ENCODE results near the gene NOTCH1.

The NOTCH1 gene

DNA sequence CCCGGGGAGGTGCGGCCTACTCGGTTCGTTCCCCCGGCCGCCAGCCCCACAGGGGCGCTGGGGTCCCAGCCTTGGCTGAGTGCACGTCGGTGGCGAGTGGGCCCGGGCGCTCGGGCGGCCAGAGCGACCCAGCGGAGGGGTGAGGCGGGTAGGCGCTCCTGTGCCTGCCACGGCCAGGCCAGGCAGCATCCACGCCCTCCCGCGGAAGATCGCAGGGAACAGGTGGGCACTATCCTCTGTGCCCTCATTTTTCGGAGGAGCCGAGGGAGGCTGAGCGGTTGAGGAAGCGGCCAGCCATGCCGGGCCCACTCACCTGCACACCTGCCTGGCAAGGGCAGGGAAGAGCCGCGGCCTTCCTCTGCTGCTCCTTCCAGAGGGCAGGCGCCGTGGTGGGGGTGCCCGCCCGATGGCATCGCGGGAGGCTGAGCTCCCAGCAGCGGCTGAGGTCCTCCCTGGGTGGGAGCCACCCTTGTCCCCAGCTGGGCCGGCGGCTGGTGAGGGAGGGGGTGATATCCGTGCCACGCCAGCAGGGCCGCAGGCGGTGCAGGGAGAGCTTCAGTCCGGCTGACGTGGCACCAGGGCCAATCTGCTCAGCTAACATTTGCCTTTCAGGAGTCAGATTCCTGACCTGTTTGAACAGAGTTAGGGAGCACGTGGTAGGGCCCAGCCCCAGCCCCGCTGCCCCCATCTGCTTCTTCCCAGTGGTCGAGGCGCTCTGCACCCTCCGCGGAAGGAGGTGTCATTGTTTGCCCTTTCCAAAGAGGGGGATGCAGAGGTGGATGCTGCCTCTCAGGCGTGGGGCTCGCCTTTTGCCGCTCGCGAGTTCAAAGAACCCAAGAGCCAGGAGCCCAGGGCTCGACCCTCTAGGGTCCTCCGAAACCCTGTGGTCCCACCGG lies 61.4 kb downstream of the NOTCH1 start:
- no peak for DNase-seq (ENCODE audit: low spot score)

DNA sequence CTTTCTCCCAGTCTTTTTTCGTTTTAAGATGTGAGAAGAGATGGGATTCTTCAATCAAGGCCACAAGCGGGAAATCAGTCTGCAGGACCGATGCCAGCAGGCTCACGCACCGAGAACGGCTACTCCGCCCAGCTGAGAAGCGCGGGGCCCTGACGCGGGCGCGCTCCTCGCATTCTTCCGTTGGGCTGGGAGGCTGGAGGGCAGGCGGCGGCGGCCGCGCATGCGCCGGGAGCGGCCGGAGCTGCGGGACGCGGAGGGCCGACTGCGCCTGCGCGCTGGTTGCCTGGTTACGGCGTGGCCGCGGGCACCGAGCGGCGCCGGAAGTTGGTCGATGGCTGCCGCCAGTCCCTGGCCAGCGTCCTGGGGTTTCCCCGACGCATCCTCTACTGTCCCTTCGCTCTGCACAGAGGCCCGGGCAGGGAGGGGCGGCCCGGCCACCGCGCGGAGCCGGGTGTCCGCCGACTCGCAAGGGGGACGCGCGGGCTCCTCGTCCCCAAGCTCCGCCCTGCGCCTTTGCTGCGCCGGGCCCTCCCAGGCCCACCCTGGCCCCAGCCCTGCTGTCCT lies 62.2 kb downstream of the NOTCH1 start:
- peak; percentile 96 for DNase-seq (ENCODE audit: low spot score)

DNA sequence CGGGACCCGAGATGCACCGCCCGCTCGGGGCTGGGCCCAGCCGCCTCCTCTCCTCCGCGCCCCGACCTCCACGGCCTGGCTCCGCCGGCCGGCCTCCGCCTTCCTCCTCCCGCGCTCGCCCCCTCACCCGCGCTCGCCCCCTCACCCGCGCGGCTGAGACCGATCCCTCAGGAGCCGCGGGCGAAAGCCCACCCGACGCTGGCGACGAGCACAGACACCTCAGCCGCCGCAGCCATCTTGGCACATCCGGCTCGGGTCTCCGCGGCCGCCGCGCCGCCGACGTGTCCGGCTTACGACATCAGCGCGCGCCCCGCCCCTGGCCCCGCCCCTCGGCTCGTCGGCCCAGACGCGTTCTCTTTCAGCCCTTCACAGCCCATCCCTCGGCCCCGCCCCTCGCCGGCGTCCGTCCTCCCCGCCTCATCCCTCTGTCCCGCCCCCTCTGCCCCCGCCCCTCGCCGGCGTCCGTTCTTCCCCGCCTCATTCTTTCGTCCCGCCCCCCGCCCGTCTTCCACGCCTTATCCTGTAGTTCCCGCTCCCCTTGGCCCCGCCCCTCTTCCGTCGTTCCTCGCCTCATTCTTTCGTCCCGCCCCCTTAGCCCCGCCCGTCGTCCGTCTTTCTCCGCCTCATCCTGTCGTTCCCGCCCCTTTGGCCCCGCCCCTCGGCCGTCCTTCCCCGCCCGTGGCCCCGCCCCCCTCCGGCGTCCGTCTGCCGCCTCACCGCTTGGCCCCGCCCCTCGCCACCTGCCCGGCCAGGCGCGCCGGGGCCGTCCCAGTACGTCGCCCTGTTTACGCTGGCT lies 62.9 kb downstream of the NOTCH1 start, which contains the start of gene SEC16A:
Gene SEC16A, minus strand, starts transcription at position 248 of the 796 bp plus-strand sequence. CDS start 5,425 bp downstream, outside the sequence.
- peak; percentile 99 for DNase-seq (ENCODE audit: low spot score)

DNA sequence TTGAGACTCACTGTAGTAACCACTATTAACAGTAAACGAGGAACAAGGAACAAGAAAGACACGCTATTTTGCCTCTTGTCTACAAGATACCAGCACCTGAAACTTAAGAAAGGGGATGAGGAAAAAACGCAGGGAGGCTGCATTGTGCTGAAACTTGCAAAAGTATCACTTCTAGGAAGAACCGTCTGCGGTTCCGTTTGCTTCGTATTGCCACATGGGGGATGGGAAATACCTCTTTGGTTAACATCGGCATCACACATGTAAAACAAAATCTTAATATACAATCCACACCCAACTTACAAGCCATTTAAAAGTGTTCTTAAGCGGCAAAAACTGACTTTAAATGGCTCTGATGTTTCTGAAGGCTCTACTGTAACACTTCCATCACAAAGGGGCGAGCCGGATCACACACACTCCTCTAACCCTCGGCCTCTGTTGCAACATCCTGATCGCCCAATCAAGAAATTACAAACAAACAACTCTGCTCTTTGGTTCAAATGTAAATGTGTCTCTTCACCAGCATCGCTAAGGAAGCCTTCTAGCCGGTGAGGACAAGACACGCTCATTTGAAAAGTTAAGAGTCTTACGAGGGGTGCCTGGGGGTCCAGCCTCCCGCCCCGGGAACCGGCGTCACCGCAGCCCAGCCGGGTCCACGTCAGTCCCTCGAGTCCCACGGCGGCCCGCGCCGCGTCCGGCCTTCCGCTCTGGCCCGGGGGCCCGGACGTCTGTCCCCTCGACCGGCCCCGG lies 63.6 kb downstream of the NOTCH1 start:
- DNase-seq (ENCODE audit: low spot score), result no peak

- no peak for DNase-seq (ENCODE audit: low spot score)
Observed at GRCh38 chr9:136481558-136481957, 64.3 kb downstream of the NOTCH1 start.

DNA sequence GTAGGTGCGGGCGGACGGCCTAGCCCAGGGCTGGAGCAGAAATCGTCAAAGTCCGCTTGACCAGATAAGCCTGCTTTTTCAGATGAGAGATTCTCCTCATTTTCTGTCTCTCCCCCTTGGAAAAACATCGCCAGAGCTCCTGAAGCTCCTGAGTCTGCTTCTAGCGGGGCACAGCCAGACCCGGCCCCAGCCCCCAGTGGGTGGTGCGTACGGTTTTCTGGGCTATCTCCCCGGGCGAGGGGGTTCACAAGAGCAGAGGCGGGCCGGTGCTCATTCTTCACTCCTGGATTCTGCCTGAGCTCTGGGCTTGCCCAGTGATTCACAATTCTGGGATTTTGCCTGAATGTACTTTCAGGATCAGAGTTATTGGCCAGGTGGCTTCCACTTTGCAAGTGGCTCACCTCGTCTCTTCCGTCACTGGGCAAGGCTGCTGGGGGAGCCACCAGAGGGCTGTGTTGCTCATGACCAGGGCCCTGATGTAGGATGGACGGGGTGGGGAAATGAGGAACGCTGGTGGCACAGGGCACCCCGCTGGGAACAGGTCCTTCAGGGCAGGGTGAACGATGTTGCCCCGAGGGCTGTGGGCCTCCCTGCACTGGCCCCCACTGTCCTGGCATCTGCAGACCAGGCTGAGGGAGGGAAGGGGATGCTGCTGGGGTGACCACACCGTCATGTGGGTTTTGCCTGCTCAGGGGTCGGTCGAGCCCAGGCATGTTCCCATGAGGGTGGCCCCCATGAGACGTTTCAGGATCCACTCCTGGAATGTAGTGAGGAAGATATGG lies 69.3 kb downstream of the NOTCH1 start:
- DNase-seq (ENCODE audit: low spot score), result no peak

GRCh38 chr9:136474974-136475865 lies 70.6 kb downstream of the NOTCH1 start:
- DNase-seq (ENCODE audit: low spot score), result no peak

DNA sequence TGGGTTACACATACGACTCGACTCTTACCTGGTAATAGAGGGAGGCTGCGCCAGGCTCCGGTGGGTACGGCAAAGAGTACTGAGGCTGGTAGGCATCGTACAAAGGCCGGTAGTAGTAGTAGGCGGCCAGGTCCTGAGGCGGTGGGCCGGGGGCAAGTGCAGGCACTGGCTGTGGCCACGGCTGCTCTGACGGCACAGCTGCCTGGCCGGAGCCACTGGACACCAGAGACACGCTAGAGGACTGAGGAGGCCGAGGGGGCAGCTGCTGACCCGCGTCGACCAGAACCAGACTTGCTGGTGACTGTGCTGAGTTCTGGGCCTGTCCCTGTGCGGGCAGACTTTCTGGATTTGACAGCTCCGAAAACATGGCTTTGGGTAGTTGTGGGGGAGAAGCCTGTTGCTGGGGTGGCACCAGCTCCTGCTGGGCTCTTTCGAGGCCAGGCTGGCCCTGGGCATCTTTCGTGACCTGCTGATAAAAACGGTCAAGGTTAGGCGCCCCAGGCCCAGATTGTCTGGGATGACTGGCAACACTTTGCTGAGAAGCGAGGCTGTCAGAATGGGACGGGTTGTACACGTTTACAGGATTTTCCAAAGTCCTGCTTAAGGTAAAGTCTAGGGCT lies 71.7 kb downstream of the NOTCH1 start:
- DNase-seq (ENCODE audit: low spot score), result no peak

DNA sequence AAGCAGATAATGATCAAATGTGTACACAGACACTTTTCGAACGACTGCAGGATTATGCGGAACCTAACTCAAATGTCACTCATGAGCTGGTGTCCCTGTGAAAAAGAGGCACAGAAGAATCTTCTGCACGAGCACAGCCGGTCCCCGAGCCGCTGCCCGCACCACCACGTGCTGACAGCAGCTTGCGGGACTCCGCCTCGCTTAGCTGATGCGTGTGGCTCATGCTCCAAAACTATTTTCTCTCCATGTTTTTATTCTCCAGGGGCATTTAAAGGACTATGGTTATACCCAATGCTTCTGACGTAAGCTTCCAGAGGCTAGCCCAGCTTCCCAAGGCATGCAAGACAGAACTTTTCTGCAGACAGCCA lies 72.5 kb downstream of the NOTCH1 start:
- DNase-seq (ENCODE audit: low spot score), result no peak

- no peak for DNase-seq (ENCODE audit: low spot score)
Observed at GRCh38 chr9:136472640-136473353, 73.1 kb downstream of the NOTCH1 start.

GRCh38 chr9:136471802-136472487 lies 73.9 kb downstream of the NOTCH1 start:
- DNase-seq (ENCODE audit: low spot score), result no peak

GRCh38 chr9:136470792-136471469 lies 74.9 kb downstream of the NOTCH1 start:
- DNase-seq (ENCODE audit: low spot score), result no peak

- no peak for DNase-seq (ENCODE audit: low spot score)
Observed at GRCh38 chr9:136470356-136470755, 75.5 kb downstream of the NOTCH1 start.

GRCh38 chr9:136467766-136468165 lies 78.1 kb downstream of the NOTCH1 start:
- DNase-seq (ENCODE audit: low spot score), result no peak

DNA sequence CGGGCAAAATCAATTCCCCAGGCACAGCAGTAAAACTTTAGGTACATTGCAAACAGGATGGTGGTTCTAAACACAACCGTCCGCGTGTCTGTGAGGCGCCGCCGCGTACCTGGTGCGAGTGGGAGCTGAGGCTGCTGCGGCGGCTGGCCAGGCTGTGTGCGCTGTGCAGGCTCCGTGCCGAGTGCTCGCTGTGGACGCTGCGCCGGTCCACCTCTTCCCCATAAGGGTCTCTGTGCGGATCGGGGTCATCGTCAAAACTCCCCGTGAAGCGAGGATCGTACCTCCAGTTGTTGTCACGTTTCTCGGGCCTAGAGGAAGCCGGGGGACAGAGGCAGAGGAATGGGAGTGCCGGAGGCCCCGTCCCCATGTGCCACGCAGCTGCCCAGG lies 79.7 kb downstream of the NOTCH1 start:
- DNase-seq (ENCODE audit: low spot score), result no peak

DNA sequence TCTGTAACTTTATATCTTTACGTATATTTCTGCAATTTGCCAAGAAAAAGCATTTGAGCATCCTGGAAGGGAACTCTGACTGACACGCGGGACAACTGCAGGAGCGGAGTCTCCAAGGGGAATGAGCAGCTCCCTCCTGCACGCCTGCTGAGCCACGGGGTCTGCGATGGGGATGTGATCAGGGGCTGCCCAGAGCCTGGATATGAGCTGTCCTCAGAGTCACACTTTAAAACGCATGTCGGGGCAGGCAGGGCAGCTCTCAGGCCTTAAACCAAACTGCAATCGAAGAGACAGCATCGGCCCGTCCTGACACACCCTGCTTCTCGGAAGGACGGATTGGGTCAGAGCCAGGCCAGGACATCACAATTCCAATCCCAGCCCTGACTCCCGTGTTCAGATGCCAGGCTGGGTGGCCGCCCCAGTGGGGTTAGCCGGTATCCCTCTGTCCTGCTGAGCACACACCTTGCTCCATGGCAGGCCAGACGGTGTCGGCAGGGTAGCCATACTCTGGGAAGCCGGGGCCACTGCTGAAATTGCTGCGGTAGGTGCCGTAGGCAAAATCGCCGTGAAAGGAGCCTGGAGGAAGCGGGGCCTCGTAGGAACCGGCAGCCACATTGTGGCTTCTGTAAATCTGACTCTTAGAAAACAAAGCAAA lies 80.2 kb downstream of the NOTCH1 start:
- no peak for DNase-seq (ENCODE audit: low spot score)

DNA sequence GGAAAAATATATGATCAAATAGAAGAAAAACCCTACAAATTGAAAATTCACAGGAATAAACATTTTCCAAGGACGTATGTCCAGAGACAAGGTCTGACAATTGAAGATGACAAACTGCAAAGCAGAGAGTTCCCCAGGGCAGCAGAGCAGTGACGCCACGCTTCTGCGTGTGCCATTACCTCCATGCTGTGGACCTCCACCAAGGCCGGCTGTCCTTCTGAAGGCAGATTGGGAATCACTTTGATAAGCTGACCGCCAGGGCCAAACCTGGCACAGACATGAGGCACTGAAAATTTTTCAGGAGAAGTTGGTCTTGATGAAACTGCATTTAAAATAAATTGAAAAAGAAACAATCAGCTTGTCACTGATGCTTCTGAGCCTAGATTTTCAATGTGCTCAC lies 81.6 kb downstream of the NOTCH1 start:
- no peak for DNase-seq (ENCODE audit: low spot score)

Data from CD4-positive, alpha-beta T cell treated with Interleukin-6 at 100 ng/mL for 8 hours (primary cell).